Measurements from ENCODE around the gene WNT7A. TPM values are rescaled to one million over a fixed set of nuclear protein-coding genes. Genes with fewer than 3 reads are reported as not detected.

Gene WNT7A
- total RNA-seq, 3 donors from 2014 or later = not detected

GRCh38 chr3:13851997-13852637, 27.8 kb downstream of the WNT7A start:
- Histone ChIP-seq H3K27ac (no peak overlapping the region), H3K9me3 (no peaks in the 10 kb centered on the region), H3K36me3 (no peaks in the 10 kb centered on the region), H3K4me3 (no peak overlapping the region), H3K27me3 (peaks cover 0 to 37% of the 10 kb centered on the region in 2 donors), H3K4me1 (no peaks in the 10 kb centered on the region)
- TF ChIP-seq POLR2AphosphoS5 (IDR thresholded peaks at IDR 0.05) (no peak), CTCF (IDR thresholded peaks at IDR 0.05) (no peak), POLR2A (IDR thresholded peaks at IDR 0.05) (no peak)
- intact Hi-C loops (cut with DNase I; ENCODE audit: low total_unique reads) = no loop called here
- DNase-seq (ENCODE audit: low spot score in 2 of 2) = no peak

GRCh38 chr3:13851091-13851849, 28.6 kb downstream of the WNT7A start:
- DNase-seq (ENCODE audit: low spot score in 2 of 2) = no peak
- Histone ChIP-seq H3K4me3 (no peak overlapping the region), H3K36me3 (no peaks in the 10 kb centered on the region), H3K27me3 (peaks cover 0 to 33% of the 10 kb centered on the region in 2 donors), H3K4me1 (no peaks in the 10 kb centered on the region), H3K9me3 (no peaks in the 10 kb centered on the region), H3K27ac (no peak overlapping the region)
- TF ChIP-seq POLR2AphosphoS5 (IDR thresholded peaks at IDR 0.05) (no peak), POLR2A (IDR thresholded peaks at IDR 0.05) (no peak), CTCF (IDR thresholded peaks at IDR 0.05) (no peak)
- intact Hi-C loops (cut with DNase I; ENCODE audit: low total_unique reads) = no loop called here

GRCh38 chr3:13850161-13850945, 29.5 kb downstream of the WNT7A start:
- Histone ChIP-seq H3K4me1 (no peaks in the 10 kb centered on the region), H3K9me3 (no peaks in the 10 kb centered on the region), H3K27me3 (peaks cover 0 to 27% of the 10 kb centered on the region in 2 donors), H3K36me3 (no peaks in the 10 kb centered on the region), H3K27ac (no peak overlapping the region), H3K4me3 (no peak overlapping the region)
- TF ChIP-seq CTCF (IDR thresholded peaks at IDR 0.05) (no peak), POLR2A (IDR thresholded peaks at IDR 0.05) (no peak), POLR2AphosphoS5 (IDR thresholded peaks at IDR 0.05) (no peak)
- no peak for DNase-seq (ENCODE audit: low spot score in 2 of 2)
- intact Hi-C loops (cut with DNase I; ENCODE audit: low total_unique reads) = no loop called here

GRCh38 chr3:13849018-13849417, 30.9 kb downstream of the WNT7A start:
- peaks cover 0 to 27% of the 10 kb centered on the region in 2 donors for H3K27me3 ChIP-seq
- no peaks in the 10 kb centered on the region for H3K36me3 ChIP-seq
- no peak overlapping the region for H3K4me3 ChIP-seq
- TF ChIP-seq CTCF (IDR thresholded peaks at IDR 0.05) (no peak), POLR2AphosphoS5 (IDR thresholded peaks at IDR 0.05) (no peak), POLR2A (IDR thresholded peaks at IDR 0.05) (no peak)
- no peak for DNase-seq (ENCODE audit: low spot score in 2 of 2)
- H3K9me3 ChIP-seq = no peaks in the 10 kb centered on the region
- intact Hi-C loops (cut with DNase I; ENCODE audit: low total_unique reads) = no loop called here
- no peak overlapping the region for H3K27ac ChIP-seq
- H3K4me1 ChIP-seq = no peaks in the 10 kb centered on the region

Measured in breast epithelium (tissue), 4 donors.